ENCODE measurements around the gene DIO3. TPM values are rescaled to one million over a fixed set of nuclear protein-coding genes. Genes with fewer than 3 reads are reported as not detected.

Gene DIO3
- total RNA-seq, 1 experiment from 2014 or later, result not detected

GRCh38 chr14:101564819-101565698, 3.8 kb downstream of the DIO3 start:
- Histone ChIP-seq H4K91ac (ENCODE audit: insufficient read length, low read depth, low read length) (no peak overlapping the region), H3K79me2 (ENCODE audit: insufficient read depth, low read length) (no peaks in the 10 kb centered on the region), H3K79me1 (ENCODE audit: insufficient read depth, low read depth, low read length, poor library complexity, severe bottlenecking) (no peaks in the 10 kb centered on the region), H2BK20ac (ENCODE audit: low read depth, low read length, poor library complexity, severe bottlenecking) (no peak overlapping the region), H4K8ac (replicated peaks; ENCODE audit: insufficient read length, low read depth, low read length) (no peak overlapping the region), H4K5ac (ENCODE audit: insufficient read length, low read depth, low read length) (no peak overlapping the region), H3K27ac (ENCODE audit: insufficient read length, low read depth, low read length) (no peak overlapping the region), H3K4me2 (ENCODE audit: insufficient read depth, insufficient read length, low read length) (peak overlapping the region; percentile 77), H3K23me2 (ENCODE audit: insufficient read length, low read depth, low read length, poor library complexity, severe bottlenecking) (peaks cover 11% of the 10 kb centered on the region), H4K20me1 (ENCODE audit: control insufficient read depth, insufficient read depth, insufficient read length) (peaks cover 2% of the 10 kb centered on the region), H3K23ac (ENCODE audit: insufficient read length, low read depth, low read length) (no peak overlapping the region), H2AFZ (ENCODE audit: low read length) (no peak overlapping the region), H3K4ac (ENCODE audit: low read depth, low read length) (no peak overlapping the region), H2BK15ac (ENCODE audit: low read depth, low read length) (no peak overlapping the region), H2AK5ac (ENCODE audit: insufficient read length, low read length) (no peak overlapping the region), H3K4me1 (ENCODE audit: insufficient read depth, low read length) (no peaks in the 10 kb centered on the region), H2BK12ac (ENCODE audit: insufficient read length, low read depth, low read length) (no peak overlapping the region), H2BK120ac (ENCODE audit: low read depth, low read length, poor library complexity, severe bottlenecking) (no peak overlapping the region), H3K14ac (ENCODE audit: insufficient read depth, low read length) (no peak overlapping the region), H3K18ac (ENCODE audit: insufficient read length, low read depth, low read length) (no peak overlapping the region), H3K9ac (ENCODE audit: extremely low read depth, insufficient read length, low read length) (no peak overlapping the region), H2BK5ac (ENCODE audit: insufficient read length, low read length) (no peak overlapping the region), H3K9me3 (ENCODE audit: control insufficient read depth, low read depth, low read length) (peaks cover 10% of the 10 kb centered on the region), H3T11ph (ENCODE audit: low read length) (no peak overlapping the region), H3K56ac (ENCODE audit: insufficient read length, low read depth, low read length) (no peak overlapping the region), H3K27me3 (ENCODE audit: insufficient read depth, low read length) (peaks cover 69% of the 10 kb centered on the region)
- peaks cover 4 to 9% (median 5%) of the 10 kb centered on the region in 3 experiments; a peak in 6 of 7 replicates for H3K36me3 Mint-ChIP-seq (ENCODE audit: insufficient read depth in 1 of 3, low read depth in 3 of 3)
- peaks cover 91% of the 10 kb centered on the region for H3K27me3 Mint-ChIP-seq (ENCODE audit: low read depth)
- H3K4me1 Mint-ChIP-seq, result peaks cover 15 to 30% of the 10 kb centered on the region in 2 experiments
- peak overlapping the region; percentile 52 to 73 for H3K4me3 Mint-ChIP-seq
- TF ChIP-seq, protein P1, sequence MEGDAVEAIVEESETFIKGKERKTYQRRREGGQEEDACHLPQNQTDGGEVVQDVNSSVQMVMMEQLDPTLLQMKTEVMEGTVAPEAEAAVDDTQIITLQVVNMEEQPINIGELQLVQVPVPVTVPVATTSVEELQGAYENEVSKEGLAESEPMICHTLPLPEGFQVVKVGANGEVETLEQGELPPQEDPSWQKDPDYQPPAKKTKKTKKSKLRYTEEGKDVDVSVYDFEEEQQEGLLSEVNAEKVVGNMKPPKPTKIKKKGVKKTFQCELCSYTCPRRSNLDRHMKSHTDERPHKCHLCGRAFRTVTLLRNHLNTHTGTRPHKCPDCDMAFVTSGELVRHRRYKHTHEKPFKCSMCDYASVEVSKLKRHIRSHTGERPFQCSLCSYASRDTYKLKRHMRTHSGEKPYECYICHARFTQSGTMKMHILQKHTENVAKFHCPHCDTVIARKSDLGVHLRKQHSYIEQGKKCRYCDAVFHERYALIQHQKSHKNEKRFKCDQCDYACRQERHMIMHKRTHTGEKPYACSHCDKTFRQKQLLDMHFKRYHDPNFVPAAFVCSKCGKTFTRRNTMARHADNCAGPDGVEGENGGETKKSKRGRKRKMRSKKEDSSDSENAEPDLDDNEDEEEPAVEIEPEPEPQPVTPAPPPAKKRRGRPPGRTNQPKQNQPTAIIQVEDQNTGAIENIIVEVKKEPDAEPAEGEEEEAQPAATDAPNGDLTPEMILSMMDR (conservative IDR thresholded peaks at IDR 0.05), result 0 out of 3 replicates have a peak, but pooled peaks have one; percentile 19
- no peak overlapping the region for H3K27ac Mint-ChIP-seq
- DNase-seq, result peak; percentile 62
- WGBS (ENCODE audit: extremely low coverage, insufficient read length, low lambda C conversion rate), result no CpG with 5 or more reads among the region's 51 CpGs
- peaks cover 19% of the 10 kb centered on the region in 2 experiments for H3K9me3 Mint-ChIP-seq

All from H9 (cell line).